GM18951 (cell line): ENCODE data around the gene F8.

Experiments
- POLR2A ChIP-seq: IDR thresholded peaks from 4 replicates; pipeline ENCODE4 v1.6.1; 2011; ENCODE audit warnings: mild to moderate bottlenecking; ENCODE audit not compliant: insufficient read length, insufficient read depth; ENCODE audit errors: extremely low read depth
- in situ Hi-C: fragments of 300-500 bp; cut with MboI; formaldehyde crosslinking; loops from one replicate; pipeline ENCODE4 v1.12.0; 2022; ENCODE audit warnings: low sequenced_read_pairs, mixed read lengths, inconsistent platforms; ENCODE audit not compliant: unreplicated experiment

Gene F8

DNA sequence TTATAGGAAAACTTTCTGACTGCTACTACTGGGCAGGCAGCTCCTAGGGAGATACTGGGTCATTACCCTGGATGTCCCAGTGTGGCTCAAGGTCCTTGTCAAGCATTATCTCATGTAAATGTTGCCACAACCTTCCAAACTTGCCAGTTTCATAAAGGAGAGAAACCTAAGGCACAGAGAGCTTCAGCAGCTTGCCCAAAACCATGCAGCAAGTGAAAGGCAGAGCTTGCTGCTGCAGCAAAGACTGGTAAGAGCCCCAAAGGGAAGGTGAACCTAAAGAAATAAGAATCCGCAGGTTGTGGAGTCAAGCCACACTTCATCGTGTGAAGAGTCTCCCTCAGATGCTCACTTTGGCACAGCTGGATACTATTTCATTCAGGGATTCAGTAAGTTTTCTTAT is 219.6 kb downstream of the F8 start:
- in situ Hi-C loops, result no loop called here
- no peak for TF ChIP-seq POLR2A

DNA sequence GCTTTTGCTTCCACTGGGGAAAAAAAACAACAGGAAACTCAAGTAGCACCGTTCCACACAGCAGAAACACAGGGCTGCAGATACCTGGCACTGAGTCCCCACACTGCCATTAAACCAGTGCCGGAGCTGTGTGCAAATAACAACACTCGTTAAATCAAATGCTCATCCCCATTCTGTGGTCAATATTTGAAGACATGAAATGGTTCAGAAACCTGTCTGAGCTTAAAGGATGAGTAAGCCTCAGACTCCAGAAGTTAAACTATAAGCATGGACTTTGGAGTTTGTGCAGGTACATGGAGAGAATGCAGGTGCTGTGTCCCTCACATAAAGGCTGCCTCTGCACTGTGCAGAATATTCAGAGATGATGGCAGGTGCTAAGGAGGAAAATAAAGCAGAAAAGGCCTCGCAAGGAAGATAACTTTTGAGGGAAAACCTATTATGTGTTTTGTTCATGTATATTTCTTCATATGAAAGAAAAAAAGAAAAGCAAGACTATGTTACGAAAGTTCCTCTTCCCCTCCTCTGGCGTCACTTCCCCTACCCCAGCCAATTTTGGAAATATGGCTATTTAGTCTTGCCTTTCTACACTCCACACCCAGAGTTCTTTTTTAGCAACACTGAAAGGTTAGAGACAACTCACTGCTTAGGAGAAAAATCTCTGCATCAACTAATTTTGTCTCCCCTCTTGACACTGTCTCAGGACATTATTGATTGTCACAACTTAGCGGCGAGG is 221.9 kb downstream of the F8 start:
- no peak for TF ChIP-seq POLR2A
- in situ Hi-C loops, result no loop called here

DNA sequence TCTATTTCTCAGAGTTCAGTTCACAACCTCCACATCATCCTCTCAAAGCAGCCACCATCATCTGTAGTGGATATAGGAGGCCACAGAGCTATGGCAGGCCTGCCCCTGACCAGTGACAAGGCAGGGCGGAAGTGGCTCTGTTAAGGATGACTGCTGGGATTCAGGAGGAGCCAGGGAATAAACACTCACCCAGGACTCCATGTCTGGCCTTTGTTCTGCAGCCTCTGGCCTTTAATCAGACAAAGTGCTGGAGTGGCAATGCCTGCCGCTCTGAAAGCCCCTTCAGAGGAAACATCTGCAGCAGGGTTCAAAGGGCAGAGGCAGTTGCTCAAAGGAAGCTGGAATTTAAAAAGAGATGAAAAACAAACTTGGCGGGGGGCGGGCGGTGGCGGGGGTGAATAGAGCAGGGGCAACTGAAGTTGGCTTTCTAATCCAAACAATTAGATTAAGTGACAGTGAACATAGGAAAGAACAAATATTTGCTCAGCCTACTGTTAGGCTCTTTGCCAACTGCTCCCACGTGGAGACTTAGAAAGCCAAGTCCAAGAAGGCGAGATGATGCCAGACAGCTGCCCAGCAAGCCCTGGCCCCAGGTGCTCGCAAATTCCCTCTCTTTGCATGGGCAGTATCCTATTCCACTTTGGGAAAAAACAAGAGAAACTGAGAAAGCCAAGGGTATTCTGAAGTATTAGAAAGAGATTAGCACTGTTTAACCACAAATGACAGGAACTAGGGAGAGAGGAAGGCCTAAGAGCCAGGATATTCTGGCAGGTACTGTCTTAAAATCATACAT is 222.8 kb downstream of the F8 start:
- in situ Hi-C loops, result no loop called here
- TF ChIP-seq POLR2A, result no peak

DNA sequence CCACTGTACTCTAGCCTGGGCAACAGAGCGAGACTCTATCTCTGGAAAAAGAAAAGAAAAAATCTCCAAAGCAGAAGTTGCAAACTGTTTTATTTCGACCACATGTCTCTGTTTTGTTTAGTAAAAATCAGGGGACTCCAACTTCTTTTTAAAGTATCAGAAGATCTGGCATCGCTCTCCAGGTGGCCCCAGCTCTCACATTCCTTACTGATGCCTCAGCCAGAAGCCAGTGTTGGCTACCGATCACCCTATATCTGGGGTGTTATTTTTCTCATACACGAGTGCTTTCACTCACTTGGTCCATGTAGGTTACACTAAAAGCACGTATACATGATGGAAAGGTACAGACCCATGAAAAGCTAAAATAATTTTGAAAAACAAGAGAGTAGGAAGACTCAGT is 225.5 kb downstream of the F8 start:
- TF ChIP-seq POLR2A, result no peak
- in situ Hi-C loops, result no loop called here

DNA sequence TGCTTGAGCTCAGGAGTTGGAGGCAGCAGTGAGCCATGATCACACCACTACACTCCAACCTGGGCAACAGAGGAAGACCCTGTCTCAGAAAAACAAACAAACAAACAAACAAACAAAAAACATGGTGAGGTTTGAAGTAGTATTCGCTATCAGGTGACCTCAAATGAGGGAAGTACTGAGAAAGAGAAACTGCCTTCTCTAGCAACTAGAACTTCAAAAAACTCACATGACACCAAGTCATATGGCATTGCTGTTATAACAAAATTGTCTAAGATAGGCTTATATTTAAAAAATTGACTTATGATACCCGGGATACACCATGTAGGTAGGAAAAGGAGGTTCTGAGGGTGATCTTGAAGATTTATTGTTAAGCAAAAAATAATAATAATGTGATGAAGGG is 227.5 kb downstream of the F8 start:
- no peak for TF ChIP-seq POLR2A
- in situ Hi-C loops, result no loop called here

DNA sequence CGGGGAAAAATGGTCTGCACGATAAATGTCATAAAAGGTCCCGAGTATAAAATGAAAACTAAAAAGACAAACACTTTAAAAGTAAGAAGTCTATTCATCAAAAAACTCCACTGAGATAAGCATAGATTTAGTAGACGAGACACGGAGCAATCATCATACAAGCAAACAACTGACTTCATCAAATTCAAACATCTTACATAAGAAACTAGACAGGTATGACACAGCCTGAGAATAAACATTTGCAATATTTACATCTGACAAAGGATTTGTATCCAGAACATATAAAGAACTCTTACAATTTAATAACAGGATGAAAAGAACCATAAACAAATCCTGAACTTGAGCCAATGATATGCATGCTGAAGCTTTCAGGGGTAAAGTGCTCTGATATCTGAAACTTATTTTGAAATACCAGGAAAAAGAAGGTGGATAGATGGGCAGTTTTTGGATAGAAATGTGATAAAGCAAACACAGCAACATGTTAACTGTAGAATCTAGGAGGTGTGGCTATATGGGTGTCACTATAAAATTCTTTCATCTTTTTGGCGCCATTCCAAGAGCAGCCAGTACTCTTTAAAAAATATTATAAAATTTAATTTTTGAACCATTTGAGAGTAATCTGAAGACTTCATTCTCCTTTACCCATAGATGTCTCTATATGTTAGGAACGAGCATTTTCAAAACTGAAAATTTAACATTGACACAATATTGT is 229.3 kb downstream of the F8 start:
- no peak for TF ChIP-seq POLR2A
- in situ Hi-C loops, result no loop called here

DNA sequence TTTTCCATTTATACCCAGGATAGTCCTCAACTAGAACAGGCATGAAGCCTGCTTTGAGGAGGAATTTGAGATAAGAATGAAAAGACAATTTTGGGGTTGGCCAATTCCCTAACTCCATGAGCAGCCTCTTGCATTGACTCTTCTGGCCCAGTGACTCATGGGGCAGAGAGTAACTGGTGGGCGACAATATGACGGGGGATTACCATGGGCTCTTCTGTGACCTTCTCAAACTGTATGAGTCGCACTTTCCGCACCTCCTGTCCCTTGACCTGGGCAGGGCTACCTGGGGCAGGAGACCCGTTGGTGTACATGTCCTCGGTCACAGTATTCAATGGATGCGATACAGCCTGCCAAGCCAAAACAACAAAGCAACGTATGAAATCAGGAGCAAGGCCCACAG is 230.6 kb downstream of the F8 start:
- in situ Hi-C loops, result no loop called here
- TF ChIP-seq POLR2A, result no peak

DNA sequence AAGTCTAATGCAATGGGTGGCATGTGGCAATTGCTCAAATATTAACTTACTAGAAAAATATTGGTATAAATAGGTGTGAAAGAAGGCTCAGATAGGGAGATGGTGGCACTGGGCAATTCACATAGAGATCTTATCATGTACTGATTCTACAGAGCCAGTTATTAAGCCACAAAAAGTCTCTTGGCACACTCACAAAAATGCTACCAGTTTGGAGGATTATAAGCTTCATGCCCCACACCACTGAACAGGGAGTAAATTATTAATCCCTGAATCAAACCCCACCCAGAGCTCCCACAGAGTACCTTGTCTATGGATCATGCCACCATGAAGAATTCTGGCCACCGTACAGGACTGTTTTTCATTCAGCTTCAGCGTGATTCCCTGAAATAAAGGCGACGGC is 231.1 kb downstream of the F8 start:
- in situ Hi-C loops, result no loop called here

More for the DNA sequence above, 231.1 kb downstream of the F8 start:
- TF ChIP-seq POLR2A, result no peak
